LHCN-M2 (cell line): ENCODE results near the gene SPON1. TPM values are rescaled to one million over a fixed set of nuclear protein-coding genes. Genes with fewer than 3 reads are reported as not detected.
A peak's percentile ranks its signal among the peaks of the same experiment; 100 is the strongest.

Experiments used
- DNase-seq: peaks from one replicate; pipeline ENCODE4 v3.0.0-alpha.2; 2012; ENCODE audit warnings: low read depth
- total RNA-seq: library from RNA; depleted of rRNA; stranded (reverse); fragments of >200 nt; gene quantifications from 2 replicates; pipeline ENCODE4 v1.2.3, GENCODE V29; 2014

SPON1 gene
- total RNA-seq, 1 experiment from 2014 or later, result not detected

- no peak for DNase-seq
These were observed 18.5 kb upstream of the SPON1 start for GRCh38 chr11:13944016-13944415.

- no peak for DNase-seq
These were observed 17.6 kb upstream of the SPON1 start for GRCh38 chr11:13944911-13945425.

DNA sequence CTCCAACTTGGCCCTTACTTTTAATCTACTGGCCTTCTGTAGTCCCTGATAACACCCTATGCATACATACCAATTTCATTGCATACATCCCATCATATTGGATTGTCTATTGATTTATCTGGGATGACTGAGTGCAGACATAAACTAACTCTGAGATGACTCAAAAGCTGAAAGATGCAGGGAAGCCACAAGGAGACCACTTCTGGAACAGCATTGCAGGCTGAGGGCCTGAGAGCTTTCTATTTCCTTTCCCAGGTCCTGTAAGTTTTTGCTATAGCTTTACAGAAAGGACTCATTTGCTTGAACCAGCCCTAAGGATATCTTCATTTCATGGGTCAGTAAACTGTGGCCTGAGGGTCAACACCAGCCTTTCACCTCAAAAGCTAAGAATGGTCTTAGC is 15.1 kb upstream of the SPON1 start:
- DNase-seq, result no peak

DNA sequence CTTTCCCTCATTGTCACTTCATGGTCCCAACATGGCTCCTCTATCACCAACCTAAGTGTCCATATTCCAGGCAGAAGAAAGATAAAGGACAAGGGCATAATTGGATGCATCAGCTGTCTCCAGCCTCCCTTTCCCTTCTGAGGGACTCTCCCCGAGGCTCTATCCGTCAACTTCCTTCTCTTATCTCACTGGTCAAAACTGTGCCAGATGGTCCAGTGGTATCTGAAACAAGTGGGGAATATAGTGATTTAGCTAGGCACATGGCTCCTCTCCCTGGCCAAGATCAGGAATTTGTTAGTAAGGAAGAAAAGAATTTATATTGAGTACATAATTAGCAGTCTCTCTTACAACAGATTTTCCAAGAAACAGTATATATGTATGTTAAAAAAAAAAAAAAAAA is 12.6 kb upstream of the SPON1 start:
- DNase-seq, result no peak

- no peak for DNase-seq
These were observed 10.3 kb upstream of the SPON1 start for GRCh38 chr11:13952221-13952620.

- no peak for DNase-seq
These were observed 9.9 kb upstream of the SPON1 start for GRCh38 chr11:13952668-13953067.

- DNase-seq, result no peak
These were observed 7.9 kb upstream of the SPON1 start for GRCh38 chr11:13954591-13954990.

DNA sequence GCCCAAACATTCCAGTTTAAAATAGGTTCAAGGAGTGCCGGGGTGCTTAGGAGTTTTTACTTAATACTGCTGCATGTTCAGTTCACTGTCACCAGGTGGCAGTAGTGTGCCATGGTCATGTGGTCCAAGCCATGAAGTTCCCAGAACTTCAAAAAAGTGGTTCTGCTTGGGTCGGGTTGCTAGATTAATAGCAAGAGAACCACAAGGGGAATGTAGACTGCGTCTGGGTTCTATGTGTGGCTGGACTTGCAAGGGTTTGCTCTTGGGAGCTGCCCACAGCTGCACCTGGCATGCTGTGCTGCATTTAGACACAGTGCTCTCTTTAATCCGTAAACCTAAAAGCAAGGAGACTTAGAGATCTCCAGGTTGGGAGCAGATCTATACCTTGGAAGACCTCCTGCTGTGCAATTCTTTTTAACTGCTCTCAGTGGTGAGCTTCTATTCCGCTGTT is 6.5 kb upstream of the SPON1 start:
- peak; percentile 51 for DNase-seq

DNA sequence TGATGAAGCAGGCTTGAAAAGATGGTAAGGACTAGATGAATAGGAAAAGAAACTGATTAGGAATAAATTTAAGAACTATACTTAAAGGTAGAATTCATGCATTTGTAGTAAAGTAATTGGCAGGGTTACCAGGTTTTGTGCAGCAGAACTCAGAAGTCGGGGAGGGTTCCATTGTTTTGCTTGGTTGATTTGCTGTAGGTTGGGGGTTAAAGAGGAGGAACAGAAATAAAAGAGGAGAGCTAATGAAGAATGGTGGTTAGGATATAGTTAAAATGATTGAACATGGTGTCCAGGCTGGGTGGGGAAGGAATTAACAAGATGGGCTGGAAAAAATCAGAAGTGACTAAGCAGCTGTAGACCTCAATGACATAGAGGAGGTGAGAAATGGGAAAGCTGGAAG is 5.5 kb upstream of the SPON1 start:
- DNase-seq, result no peak

- no peak for DNase-seq
These were observed 3.7 kb upstream of the SPON1 start for GRCh38 chr11:13958641-13959400.

DNA sequence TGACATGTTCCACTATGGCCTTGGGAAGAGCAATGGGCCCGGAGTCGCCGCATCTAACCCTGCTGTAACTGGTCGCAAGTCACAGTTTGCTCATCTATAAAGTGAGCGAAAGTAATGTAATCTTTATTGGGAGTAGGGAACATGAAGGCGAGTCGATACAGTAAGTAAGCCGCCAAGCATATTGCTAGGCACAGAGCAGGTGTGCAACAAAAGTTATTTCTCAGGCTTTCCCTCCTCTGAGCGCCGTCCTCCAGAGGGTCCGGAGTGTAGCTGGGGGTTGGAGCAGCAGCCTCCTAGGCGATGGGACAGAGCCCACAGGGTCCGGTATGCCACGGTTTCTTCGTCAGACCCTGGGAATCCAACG is 343 bp upstream of the SPON1 start:
- no peak for DNase-seq

DNA sequence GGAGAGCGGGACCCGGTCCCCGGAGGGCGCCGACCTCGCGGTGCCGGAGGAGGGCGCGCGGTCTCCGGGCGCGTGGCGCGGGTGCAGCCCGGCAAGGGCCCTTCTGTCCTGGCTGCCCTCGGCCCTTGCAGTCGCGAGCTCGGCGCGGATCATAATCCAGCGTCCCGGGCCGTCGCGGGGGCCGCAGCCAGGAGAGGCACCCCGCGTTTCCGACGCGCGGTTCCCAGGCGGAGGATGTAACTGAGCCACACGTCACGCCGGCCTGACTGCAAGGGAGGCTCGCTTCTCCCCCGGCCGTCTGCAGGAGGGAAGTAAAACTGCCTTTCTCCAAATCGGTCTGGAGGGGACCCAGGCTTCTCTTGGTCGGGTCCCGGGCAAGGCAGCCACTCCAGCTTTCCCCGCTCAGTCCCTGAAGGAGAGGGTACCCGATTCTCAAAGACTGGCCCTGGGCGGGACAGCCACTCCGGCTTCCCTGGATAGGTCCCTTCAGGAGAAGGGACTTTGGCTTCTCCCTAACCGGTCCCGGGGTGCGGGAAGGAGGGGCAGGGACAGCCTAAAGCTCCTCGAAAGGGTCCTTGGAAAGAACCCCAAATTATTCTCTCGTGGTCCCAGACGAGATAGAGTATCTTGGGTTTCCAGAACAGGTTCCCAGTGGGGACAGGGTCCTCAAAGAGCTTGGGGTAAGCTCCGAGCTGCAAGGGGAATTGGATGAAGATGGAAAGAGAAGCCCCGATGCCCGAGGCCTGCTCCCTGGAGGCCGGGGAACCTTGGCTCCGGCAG is 836 bp downstream of the SPON1 start:
- no peak for DNase-seq

GRCh38 chr11:13963949-13964770 is 1.6 kb downstream of the SPON1 start:
- no peak for DNase-seq

DNA sequence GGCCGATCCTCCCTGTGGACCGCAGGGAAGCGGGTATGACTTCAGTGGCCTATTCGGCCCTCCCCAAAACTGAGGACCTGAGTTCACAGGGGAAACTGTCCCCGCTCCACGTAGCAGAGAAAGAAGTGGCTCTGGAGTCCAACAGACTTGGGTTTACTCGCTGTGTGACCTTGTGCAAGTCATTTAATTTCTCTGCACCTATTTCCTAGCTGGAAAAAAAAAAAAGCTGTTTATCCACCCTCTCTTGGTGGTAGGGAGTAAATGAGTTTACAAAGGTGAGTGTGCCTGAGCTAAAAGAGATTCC is 2.2 kb downstream of the SPON1 start:
- DNase-seq, result no peak

GRCh38 chr11:13965337-13965736 is 2.8 kb downstream of the SPON1 start:
- DNase-seq, result no peak

DNA sequence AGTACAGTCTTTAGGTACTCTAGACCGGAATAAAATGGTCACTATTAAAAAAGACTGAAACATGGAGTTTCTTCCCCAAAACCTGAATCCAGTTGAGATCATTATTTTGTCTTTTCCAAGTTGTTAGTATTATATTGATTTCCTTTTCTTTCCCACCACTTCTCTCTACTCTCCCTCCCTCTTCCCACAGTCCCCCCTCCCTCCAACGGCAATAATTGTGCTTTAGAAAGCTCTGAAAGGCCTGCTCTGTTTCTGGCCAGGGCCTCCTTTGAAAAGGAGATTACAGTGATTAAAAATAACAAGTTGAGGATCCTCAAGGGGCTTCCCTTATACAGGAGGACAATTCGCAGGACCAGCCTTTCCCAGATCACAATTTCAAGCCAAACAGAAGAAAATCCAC is 3.5 kb downstream of the SPON1 start:
- no peak for DNase-seq

DNA sequence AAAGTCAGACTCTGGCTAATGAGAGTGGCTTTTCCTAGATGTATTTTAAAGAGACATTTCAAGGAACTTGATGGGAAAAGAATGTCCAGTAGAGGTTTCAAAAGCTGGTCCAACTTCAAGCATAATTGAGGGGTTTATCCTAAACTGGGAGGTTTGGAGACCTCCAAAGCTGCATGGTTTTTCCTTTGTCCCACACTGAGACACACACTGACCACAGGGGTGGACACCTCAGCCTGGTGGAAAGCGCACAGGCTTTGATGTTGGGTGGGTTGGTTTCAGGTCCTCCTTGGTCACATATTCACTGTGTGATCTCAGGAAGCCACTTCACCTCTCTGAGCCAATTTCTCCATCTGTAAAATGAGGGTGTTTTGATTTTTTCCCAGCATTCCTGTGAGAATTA is 4.0 kb downstream of the SPON1 start:
- DNase-seq, result no peak

- peak; percentile 26 for DNase-seq
These were observed 8.5 kb downstream of the SPON1 start for GRCh38 chr11:13970986-13971385.

GRCh38 chr11:13972043-13972910 is 9.8 kb downstream of the SPON1 start:
- peak; percentile 25 for DNase-seq

GRCh38 chr11:13972944-13973343 is 10.4 kb downstream of the SPON1 start:
- no peak for DNase-seq

- DNase-seq, result no peak
These were observed 12.1 kb downstream of the SPON1 start for GRCh38 chr11:13974631-13975030.
